Psoas muscle (tissue), 8 donors: ENCODE data around the gene HNRNPF. TPM values are rescaled to one million over a fixed set of nuclear protein-coding genes. Genes with fewer than 3 reads are reported as not detected.
"Not testable (repeated sequence)": the region's sequence is repeated elsewhere in the genome, so short reads cannot be mapped to it uniquely, and the experiment has no call there.

Source experiments
- ATAC-seq, 4 donors: fragments of 200-7000 bp; cut with Tn5 transposase; one replicate each; pipeline ENCODE4 v1.9.1; 2020; ENCODE audit warnings: moderate library complexity in 3 of 4, mild to moderate bottlenecking in 2 of 4
- DNase-seq, 2 donors: peaks; one replicate each; pipeline ENCODE4 v3.0.0-alpha.2; 2020
- H3K27ac ChIP-seq: fragments of 200-600 bp; one replicate; pipeline ENCODE4 v1.8.0; 2022
- H3K27me3 ChIP-seq, 3 donors: fragments of 200-600 bp in 1 of 3; one replicate each; pipeline versions ENCODE4 v1.6.1 to v1.8.0; 2013 to 2022; ENCODE audit warnings: low read length in 2 of 3, mild to moderate bottlenecking in 2 of 3, moderate library complexity in 1 of 3; ENCODE audit not compliant: insufficient read depth in 3 of 3
- H3K36me3 ChIP-seq, 2 donors: fragments of 200-600 bp in 1 of 2; one replicate each; pipeline versions ENCODE4 v1.6.1 to v1.8.0; 2013 to 2022; ENCODE audit warnings: low read depth in 1 of 2, mild to moderate bottlenecking in 1 of 2, moderate library complexity in 1 of 2; ENCODE audit not compliant: insufficient read depth in 1 of 2
- H3K4me1 ChIP-seq: fragments of 200-600 bp; one replicate; pipeline ENCODE4 v1.8.0; 2022
- H3K4me3 ChIP-seq: fragments of 200-600 bp; one replicate; pipeline ENCODE4 v1.8.0; 2022; ENCODE audit warnings: mild to moderate bottlenecking
- H3K9me3 ChIP-seq: fragments of 200-600 bp; one replicate; pipeline ENCODE4 v1.8.0; 2022
- CTCF ChIP-seq: fragments of 200-600 bp; IDR thresholded peaks from one replicate; pipeline ENCODE4 v1.8.0; 2022; ENCODE audit warnings: antibody characterized with exemption
- WGBS, 3 donors: extraction: QIAGEN DNeasy Blood & Tissue Kit; methylation state at CpG; one replicate each; pipeline versions ENCODE4 v1.1.6 to v1.1.7; 2013; 5-methylcytosine and 5-hydroxymethylcytosine counted together
- intact Hi-C, 2 donors: fragments of 100-400 bp; cut with DNase I; formaldehyde crosslinking; loops; one replicate each; pipeline versions ENCODE4 v1.11.0 to v1.14.2; 2022
- polyA plus RNA-seq, 3 donors: library from polyadenylated mRNA; stranded (reverse); fragments of 200-250 nt; gene quantifications; one replicate each; pipeline ENCODE4 v1.2.3, GENCODE V29; 2013
- total RNA-seq, 4 donors: library from RNA; stranded (reverse); fragmentation: NEBNext Ultra II Directional in 2 of 4; extraction: Animal tissue kit (Norgen Biotek cat#: 25700) in 2 of 4; gene quantifications; one replicate each; pipeline versions ENCODE4 v1.2.1 to v1.2.4, GENCODE V29; 2021 to 2023
- donor health status: healthy with polysubstance abuse.
- donor health status: DM: no; HTN: no; CAD: no; lungs with moderate emphysema.
- donor health status: Bipolar disorder and iron deficiency.
- donor health status: healthy.
- donor health status: DM: yes; HTN: yes; CAD: no.
- donor health status: DM: no; HTN: no; CAD: no.
- donor health status: DM: no; HTN: no; CAD: no.
- donor health status: DM: yes; HTN: yes; CAD: no.

Gene HNRNPF
- total and polyA plus RNA-seq, 7 donors, result 62.1 to 154 (median 89.7) TPM

DNA sequence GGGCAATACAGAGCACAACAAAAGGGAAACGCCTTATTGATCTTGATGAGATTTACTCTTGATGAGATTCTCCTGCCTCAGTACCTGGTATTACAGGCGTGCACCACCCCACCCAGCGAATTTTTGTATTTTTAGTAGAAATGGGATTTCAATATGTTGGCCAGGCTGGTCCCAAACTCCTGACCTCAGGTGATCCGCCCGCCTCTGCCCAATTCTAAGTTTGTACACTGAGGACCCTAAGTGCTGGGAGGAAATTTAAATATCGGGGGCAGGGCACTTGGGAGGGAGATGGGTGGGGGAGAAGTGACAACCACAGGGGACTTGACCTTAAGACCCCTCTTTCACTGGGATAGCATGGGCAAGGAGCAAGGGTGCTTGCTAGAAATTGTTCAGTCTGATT is 14.1 kb downstream of the HNRNPF start:
- TF ChIP-seq CTCF, result no peak
- Histone ChIP-seq H3K27me3 (no peaks in the 10 kb centered on the region), H3K4me1 (peaks cover 36% of the 10 kb centered on the region), H3K27ac (no peak overlapping the region), H3K9me3 (no peaks in the 10 kb centered on the region), H3K36me3 (peaks cover 11 to 62% of the 10 kb centered on the region in 2 donors), H3K4me3 (peak overlapping the region; percentile 75)
- WGBS, 3 donors, result 84 to 91% (median 86%) methylated on average over 6 of the region's 6 CpGs
- DNase-seq, result no peak
- ATAC-seq, result no peak
- intact Hi-C loops, result loop anchor here in 1 of 2 donors (5.0 kb wide), 1 partner anchor 42 kb away; the partner anchor contains the start of gene ZNF487

DNA sequence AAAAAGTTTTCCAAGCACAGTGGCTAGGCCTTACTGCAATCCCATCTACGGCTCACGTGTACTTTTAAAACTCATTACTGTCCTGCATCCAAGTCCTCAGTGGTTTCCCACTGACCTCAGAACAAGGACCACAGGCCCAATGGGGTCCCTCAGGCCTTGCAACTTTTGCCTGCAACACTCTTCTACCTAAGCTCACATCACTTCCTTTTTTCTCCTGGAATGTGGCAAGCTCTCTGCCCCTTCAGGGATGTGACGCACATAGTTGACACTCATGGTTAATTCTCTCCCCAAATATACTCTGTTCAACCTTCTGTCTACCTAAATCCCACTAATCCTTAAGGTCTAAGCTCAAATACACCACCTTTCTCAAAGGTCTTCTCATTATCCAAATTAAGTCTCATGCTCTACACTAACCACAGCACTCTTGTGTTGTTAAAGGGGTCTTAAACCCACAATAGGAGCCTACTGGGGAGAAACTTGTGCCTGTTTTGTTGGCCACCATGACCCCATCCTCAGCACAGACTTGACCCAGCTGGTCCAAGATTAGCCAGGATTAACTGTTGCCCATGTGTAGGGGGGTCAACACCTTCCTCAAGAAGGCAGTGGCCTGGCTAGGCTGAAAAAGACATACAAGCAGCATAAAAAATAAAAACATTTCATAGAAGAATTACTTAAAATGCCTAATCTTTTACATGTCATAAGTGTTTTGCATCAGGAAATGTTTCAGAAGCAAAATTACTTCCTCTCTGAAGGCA is 15.2 kb downstream of the HNRNPF start:
- peaks cover 11 to 67% of the 10 kb centered on the region in 2 donors for H3K36me3 ChIP-seq
- no peak for ATAC-seq
- no peak for DNase-seq
- H3K9me3 ChIP-seq, result no peaks in the 10 kb centered on the region
- H3K27ac ChIP-seq, result no peak overlapping the region
- TF ChIP-seq CTCF, result no peak
- WGBS, 3 donors, result 83 to 85% (median 83%) methylated on average over 3 of the region's 3 CpGs
- peaks cover 28% of the 10 kb centered on the region for H3K4me1 ChIP-seq
- intact Hi-C loops, result no loop called here
- no peaks in the 10 kb centered on the region for H3K27me3 ChIP-seq
- H3K4me3 ChIP-seq, result no peak overlapping the region

DNA sequence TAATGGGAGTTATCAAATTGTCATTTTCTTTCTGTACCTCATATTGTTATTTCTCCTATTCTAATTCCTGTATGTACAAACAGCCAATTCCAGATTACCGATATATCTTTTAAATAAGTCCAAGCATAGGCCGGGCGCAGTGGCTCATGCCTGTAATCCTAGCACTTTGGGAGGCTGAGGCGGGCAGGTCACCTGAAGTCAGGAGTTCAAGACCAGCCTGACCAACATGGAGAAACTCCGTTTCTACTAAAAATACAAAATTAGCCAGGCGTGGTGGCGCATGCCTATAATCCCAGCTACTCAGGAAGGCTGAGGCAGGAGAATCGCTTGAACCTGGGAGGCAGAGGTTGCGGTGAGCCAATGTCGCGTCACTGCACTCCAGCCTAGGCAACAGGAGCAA is 15.8 kb downstream of the HNRNPF start:
- peak in 1 of 2 donors; percentile 14 for DNase-seq
- Histone ChIP-seq H3K36me3 (peaks cover 14 to 73% of the 10 kb centered on the region in 2 donors), H3K4me1 (peaks cover 23% of the 10 kb centered on the region)
- WGBS, 3 donors, result 93 to 98% (median 94%) methylated on average over 11 of the region's 11 CpGs
- ATAC-seq, H3K27ac ChIP-seq, H3K27me3 ChIP-seq, intact Hi-C loops, H3K4me3 ChIP-seq, H3K9me3 ChIP-seq: not testable (repeated sequence)

GRCh38 chr10:43392748-43393147 is 16.2 kb downstream of the HNRNPF start:
- Histone ChIP-seq H3K27me3 (no peaks in the 10 kb centered on the region), H3K36me3 (peaks cover 15 to 77% of the 10 kb centered on the region in 2 donors), H3K4me3 (no peak overlapping the region), H3K9me3 (no peaks in the 10 kb centered on the region), H3K27ac (no peak overlapping the region), H3K4me1 (peaks cover 19% of the 10 kb centered on the region)
- TF ChIP-seq CTCF, result no peak
- DNase-seq (no peak), ATAC-seq (no peak)
- intact Hi-C loops, result no loop called here
- 81 to 92% (median 84%) methylated on average over 3 of the region's 3 CpGs for WGBS, 3 donors

- Histone ChIP-seq H3K4me1 (peaks cover 14% of the 10 kb centered on the region), H3K36me3 (peaks cover 24 to 90% of the 10 kb centered on the region in 2 donors), H3K9me3 (no peaks in the 10 kb centered on the region), H3K4me3 (no peak overlapping the region), H3K27ac (no peak overlapping the region), H3K27me3 (no peaks in the 10 kb centered on the region)
- ATAC-seq, result no peak
- DNase-seq, result no peak
- intact Hi-C loops, result no loop called here
- no peak for TF ChIP-seq CTCF
- 91 to 92% (median 92%) methylated on average over 6 of the region's 6 CpGs for WGBS, 3 donors
Observed at GRCh38 chr10:43391496-43391895, 17.5 kb downstream of the HNRNPF start.
